HG03469 (cell line): ENCODE data around the gene ATRN.
"Not testable (repeated sequence)": the region's sequence is repeated elsewhere in the genome, so short reads cannot be mapped to it uniquely, and the experiment has no call there.

Experiments used
- ATAC-seq: cut with Tn5 transposase; IDR thresholded peaks from one replicate; pipeline ENCODE4 v1.9.1; 2021; ENCODE audit warnings: mild to moderate bottlenecking, moderate library complexity, moderate number of reproducible peaks; ENCODE audit not compliant: unreplicated experiment

The ATRN gene

DNA sequence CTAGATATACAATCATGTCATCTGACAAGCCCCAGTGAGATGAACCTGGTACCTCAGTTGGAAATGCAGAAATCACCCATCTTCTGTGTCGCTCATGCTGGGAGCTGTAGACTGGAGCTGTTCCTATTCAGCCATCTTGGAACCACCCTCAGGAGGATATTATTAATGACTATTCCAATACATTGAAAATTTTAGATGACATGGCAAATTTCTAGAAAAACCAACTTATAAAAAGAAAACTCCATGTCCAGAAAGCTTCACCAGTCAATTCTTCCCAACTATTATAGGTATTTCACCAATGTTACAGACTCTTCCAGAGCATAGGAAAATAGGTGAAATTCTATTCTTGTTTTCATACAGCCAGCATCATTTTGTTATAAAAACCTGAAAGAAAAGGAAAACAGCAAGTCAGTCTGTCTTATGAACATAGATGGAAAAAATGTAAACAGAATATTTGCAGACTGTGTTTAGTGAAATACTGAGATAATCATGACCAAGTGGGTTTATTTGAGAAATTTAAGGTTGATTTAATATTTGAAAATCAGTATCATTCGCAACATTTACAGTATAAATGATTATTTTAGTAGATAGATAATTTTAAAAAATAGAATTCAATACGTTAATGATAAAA is 43.3 kb downstream of the ATRN start:
- no peak for ATAC-seq

DNA sequence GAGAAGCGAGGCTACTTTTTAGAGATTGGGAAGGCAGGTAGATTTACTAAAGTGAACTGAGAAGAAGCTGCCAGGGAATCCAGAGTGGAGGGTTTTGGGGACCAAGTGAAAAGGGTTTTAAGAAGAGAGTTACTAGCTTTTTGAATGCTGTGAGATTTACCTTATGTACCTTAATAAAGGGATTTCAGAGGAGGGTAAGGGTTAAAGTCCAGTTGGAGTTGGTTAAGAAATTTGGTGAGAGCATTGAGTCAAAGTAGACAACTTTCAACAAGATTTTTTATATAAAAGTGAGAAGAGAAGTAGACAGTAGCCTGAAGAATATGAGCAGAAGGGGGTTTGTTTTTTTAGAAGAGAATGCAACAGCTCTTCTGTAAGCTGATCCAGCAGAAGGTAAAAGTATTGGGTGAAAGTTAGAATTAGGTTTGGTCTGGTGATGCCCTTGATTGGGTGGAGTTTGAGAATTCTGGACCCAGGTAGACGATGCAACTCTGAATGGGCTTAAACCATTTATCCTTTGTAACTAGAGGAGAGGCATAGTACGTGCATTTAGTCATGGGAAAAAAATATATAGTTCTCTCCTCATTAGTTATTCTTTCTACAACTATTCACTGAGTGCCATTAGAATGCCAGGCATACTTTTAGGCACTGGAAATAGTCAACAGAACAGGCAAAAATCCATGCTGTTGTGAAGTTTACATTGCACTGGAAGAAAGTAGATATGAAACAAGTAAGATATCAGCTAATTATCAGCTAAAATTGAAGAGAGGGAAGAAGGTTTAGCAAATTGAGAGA is 44.8 kb downstream of the ATRN start:
- ATAC-seq = no peak

DNA sequence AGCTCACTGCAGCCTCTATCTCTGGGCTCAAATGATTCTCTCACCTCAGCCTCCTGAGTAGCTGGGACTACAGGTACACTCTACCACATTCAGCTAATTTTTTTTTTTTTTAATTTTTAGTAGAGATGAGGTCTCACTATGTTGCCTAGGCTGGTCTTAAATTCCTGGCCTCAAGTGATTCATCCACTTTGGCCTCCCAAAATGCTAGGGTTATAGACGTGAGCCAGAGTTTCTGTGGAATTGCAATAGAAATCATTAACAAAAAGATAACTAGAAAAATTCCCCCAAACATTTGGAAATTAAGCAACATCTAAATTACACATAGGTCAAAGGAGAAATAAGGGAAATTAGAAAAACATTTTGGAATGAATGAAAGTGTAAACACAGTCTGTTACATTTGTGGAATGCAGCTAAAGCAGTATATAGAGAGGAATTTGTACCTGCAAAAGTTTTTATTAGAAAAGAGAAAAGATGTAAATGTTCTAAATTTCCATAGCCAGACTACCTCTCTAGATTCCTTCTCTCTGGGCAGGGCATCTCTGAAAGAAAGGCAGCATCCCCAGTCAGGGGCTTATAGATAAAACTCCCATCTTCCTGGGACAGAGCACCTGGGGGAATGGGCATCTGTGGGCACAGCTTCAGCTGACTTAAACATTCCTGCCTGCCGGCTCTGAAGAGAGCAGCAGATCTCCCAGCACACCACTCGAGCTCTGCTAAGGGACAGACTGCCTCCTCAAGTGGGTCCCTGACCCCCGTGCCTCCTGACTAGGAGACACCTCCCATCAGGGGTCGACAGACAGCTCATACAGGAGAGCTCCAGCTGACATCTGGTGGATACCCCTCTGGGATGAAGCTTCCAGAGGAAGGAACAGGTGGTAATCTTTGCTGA is 51.3 kb downstream of the ATRN start:
- no peak for ATAC-seq

DNA sequence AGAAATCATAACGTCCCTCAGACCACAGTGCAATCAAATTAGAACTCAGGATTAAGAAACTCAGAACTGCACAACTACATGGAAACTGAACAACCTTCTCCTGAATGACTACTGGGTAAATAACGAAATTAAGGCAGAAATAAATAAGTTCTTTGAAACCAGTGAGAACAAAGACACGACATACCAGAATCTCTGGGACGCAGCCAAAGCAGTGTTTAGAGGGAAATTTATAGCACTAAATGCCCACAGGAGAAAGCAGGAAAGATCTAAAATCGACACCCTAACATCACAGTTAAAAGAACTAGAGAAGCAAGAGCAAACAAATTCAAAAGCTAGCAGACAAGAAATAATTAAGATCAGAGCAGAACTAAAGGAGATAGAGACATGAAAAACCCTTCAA is 53.9 kb downstream of the ATRN start:
- ATAC-seq = not testable (repeated sequence)

DNA sequence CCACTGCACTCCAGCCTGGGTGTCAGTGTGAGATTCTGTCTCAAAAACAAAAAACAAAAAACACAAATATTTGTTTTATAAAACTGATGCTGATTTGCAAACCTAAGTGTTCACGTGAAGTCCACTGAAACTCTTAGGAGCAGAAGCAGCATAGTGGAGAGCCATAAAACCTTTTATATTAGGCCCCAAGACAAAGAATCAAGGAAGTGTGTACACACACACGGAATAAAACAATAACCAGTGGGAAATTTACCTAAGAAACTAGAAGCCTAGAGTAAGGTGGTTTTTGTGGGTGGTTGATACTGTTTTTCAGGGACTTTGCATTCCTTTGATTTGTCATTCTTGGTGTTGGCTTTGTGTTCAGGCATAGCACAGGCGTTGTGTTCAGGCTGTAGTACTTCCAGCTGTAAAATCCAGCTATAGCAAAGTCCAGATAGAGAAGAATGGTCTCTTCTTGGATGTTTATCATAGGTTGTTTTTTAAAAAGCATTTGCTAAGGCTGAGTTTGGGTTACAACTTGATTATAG is 61.3 kb downstream of the ATRN start:
- ATAC-seq = no peak

DNA sequence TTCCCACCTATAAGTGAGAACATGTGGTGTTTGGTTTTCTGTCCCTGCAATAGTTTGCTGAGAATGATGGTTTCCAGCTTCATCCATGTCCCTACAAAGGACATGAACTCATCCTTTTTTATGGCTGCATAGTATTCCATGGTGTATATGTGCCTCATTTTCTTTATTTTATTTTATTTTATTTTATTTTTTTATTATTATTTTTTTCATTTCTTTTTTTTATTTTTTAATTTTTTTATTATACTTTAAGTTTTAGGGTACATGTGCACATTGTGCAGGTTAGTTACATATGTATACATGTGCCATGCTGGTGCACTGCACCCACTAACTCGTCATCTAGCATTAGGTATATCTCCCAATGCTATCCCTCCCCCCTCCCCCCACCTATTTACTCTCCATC is 66.9 kb downstream of the ATRN start:
- ATAC-seq = not testable (repeated sequence)

DNA sequence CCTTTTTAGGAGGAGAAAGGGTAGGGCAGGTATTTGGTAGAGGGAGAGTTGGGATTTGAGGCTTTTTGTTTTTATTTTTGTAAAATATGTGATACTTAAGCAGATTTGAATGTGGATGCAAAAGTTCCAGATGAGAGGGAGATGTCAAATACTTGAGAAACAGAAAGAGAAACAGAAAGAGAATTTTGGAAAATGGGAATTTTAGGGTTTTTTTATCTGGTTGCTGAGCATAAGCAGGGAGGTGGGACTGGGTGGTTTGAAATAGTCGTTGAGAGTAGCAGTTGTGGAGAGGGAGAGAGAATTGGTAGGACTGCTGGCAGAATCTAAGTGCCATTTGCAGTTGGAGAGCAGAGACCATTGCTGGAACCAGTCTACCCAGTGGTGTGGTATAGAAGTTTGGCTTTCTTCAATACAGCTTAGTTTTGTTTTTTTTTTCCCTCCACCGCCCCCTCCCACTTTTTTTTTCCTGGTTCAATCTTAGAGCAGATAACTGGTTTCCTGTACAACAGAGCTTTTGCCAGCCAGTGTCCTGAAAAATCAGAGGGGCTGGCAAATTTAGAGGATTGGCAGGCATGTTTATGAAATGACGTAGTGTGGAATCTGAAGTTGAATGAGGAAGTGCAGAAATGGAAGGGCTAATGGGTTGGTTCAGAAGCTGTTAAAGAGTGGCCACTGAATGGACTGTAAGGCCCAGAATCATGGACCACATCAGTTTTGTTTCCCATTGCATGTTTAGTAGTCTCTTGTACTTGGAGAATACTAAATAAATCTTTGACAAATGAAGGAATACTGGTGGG is 68.7 kb downstream of the ATRN start:
- ATAC-seq = no peak

DNA sequence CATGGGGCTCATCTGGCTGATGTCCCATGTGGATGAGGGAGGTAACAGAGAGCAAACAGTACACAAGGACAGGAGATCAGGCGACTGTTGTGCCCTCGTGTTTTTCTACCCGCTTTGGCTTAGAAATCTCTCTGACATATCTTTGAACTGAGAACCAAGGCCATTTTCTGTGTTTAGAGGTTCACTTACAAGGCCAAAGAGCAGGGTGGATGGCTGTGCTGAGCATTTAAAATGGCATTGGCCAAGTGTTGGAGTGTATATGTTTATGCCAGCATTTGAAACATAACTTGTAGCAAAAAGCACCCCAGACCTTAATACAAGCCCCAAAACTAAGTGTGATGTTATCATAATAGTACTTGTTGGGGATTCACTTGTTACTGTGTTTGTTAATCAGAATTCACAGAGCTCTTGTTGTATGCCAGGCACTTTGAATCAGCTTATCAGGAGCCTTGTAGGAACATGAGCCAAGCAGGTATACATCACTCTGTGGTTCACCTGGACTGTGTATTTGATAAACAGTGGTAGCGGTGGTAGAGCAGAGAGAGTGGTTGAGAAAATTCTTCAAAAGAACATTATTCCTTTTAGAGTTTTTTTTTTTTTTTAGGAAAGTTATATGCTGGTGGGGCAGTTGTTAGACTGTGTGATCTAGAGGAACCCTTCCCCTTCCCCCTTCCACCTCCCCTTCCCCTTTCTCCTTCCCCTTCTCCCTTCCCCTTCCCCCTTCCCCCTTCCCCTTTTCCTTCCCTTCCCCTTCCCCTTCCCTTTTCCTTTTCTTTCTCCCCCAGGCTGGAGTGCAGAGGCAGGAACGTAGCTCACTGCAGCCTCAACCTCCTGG is 71.3 kb downstream of the ATRN start:
- ATAC-seq = no peak

DNA sequence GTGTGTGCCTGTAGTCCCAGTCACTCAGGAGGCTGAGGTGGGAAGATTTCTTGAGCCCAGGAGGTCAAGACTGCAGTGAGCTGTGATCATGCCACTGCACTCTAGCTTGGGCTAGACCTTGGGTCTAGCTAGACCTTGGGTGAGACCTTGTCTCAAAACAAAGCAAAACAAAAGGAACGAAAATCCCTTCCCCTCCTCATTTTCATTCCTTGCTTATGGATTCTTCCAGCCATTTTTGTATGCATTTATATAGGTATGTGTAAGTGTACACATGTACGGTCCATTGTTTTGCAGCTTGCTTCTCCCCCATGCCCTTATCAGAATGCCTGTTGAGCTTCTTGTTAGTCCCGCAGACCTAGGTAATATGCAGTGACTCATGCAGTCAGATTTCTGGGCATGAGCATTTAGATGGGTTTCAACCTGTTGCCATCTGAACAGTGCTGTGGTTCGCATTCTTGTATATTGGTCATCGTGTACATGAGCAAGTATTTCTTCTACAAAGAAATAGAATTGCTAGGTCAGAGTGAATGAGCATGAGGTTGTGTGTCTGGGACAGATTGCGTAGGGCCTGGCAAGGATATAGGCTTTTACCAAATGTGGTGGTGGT is 73.2 kb downstream of the ATRN start:
- no peak for ATAC-seq

DNA sequence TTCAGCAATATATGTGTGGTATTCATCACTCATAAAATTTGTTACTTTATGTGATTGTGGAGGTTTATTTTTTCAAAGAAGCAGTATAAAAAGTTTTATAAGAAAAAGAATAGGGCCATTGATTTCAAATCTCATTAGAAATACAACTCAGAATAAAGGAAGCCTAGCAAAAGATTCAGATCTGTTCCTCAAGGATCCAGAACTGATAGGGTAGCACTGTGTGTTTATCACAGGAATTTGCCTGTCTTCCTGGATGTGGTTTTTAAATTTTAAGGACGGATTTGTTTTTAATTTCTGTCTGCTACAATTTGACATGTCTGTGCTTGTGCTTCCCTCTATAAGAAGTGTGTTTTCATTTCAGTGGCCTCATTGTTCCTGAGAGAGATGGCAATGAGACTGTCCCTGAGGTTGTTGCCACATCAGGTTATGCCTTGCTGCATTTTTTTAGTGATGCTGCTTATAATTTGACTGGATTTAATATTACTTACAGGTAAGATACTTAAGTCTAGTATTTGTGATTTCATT is 74.6 kb downstream of the ATRN start:
- ATAC-seq = no peak

DNA sequence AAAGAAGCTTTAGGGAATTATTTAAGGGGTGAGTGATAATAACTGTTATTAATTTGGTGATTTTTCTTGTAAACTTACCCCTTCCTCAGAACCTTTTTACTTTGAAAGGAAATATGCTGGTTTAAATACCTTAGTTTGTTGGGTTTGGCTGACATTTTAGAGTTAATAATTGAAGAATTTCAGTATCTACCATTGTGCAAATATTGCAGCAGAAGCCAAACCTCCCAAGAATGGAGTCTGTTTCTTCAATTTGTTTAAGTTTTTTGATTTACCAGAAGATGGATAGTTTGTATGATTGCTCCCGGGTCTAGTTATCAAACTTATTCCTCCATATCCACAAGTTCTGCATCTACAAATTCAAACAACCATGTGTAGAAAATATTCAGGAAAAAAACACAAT is 77.1 kb downstream of the ATRN start:
- ATAC-seq = no peak

DNA sequence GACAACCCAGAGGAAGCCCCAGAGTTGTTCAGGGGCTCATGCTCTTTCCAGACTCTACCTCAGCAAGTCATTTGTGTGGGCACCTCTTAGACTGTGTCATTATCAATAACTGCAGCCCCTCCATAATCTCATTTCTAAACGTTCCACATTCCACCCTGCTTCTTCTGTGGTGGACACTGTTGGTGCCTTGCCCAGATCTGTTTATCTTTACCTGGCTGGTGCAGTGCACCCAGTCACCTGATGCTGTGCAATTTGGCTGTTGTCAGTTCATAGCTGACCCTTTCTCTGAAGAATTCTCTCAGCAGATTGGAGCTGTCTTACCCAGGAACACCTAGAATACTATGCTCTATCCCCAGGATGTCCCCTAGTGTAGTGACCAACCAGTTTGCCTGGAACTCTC is 80.0 kb downstream of the ATRN start:
- no peak for ATAC-seq

DNA sequence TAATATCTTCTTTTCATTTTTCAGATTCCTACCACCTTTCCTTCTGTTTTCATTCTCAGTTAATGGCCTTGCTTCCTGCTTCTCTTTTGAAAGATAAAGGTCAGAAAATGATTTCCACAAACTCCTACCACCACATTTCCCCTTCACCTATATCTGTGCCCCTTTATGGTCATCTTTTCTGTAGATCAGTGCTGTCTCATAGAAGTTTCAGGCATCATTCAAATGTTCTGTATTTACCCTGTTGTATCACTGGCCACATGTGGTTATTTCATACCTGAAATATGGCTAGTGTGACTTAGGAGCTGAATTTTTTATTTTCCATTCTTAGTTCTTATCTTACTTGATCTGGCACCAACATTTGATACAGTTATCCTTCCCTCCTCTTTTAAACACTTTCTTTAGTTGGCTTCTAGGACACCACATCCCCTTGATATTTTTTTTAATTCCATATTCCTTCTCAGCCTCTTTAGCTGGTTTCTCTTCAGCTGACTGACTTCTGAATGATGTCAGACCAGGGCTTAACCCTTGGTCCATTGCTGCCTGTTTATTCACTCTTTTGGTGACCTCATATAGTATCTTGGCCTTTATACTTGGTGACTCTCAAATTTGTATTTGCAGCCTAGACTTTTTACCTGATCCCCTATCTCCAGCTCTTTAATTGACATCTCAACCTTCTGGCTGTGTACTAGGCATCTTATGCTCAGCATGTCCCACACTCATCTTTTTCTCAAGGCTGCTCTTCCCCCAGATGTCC is 81.0 kb downstream of the ATRN start:
- no peak for ATAC-seq

DNA sequence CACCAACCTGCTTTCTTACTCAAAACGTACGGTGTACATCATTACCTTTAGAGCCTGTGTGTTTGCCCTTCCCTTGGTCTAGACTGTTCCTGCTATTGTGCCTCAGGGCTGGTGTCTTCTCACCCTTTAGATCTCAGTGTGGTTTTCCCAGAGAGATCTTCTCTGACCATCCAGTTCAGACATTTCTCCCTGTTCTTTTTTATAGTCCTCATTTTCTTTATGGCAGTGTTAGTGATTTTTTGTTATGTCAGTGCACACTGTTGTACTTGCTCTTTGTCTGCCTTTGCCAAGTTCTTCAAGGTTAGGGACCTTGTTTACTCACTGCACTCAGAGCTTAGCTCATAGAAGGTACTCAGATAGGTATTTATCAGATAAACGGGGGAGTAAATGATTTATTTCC is 82.8 kb downstream of the ATRN start:
- ATAC-seq = no peak

DNA sequence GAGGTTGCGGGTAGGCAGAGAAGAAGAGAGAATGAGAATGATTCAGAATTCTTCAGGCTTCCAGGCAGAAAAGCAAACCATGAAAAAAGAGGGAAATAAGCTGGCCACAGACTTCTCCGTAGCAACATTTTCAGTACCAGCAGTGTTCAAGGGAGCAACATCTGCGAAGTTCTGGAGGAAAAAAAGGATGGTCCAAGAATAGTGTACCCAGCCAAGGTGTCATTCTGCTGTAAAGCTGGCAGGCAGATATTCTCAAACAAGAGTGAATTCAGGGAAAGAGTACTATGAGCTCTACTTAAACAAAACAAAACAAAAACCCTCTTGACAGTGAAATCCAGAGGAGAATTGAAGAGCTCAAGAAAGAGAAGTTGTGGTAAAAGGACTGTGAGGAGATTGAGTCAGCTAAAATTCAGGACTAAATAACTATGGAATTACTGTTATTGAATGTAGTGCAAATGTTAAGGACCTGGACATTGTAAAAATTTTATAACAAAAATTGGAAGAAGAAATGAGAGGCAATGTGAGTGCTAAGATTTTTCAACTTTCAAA is 86.5 kb downstream of the ATRN start:
- ATAC-seq = no peak

DNA sequence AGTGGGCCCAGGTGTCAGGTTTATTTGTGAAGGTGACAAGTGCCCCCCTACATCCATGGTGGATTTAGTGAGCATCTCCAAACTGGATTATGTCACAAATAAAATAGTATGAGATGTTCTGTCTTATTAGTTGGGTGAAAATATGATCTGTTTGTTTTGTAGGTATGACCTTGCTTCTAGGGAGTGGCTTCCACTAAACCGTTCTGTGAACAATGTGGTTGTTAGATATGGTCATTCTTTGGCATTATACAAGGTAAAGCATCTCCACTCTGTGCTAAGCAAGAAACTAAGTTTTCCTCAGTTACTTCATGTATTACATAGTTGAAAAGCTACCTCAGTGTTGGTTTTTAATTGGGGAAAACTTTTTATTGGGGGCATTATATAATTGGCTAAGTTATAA is 88.4 kb downstream of the ATRN start:
- ATAC-seq = no peak

DNA sequence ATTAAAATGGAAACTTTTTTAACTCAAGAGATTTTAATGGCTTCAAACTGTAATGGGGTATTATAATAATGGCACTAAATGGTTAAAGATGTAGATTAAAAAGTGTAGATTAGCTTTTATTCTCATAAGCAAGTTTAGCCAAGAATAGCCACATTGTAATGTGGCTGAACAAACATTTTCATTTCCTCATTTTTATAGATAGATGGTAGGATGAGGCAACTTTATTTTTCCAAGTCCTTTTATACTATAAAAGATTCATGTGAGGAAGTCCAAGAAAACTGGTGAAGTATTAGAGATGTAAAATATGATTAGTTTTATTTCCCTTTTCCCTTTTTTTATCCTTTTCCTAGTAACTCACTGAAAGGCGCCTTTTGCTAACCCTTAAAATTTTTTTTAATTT is 88.8 kb downstream of the ATRN start:
- ATAC-seq = no peak

DNA sequence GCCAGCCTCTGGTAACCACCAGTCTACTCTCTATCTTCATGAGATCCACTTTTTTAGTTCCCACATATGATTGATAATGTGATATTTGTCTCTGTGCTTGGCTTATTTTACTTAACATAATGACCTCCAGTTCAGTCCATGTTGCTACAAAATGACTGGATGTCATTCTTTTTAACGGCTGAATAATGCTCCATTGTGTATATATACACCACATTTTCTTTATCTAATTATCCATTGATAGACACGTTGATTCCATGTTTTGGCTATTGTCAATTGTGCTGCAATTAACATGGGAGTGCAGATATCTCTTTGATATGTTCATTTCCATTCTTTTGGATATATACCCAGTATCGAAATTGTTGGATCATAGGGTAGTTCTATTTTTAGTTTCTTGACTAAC is 89.3 kb downstream of the ATRN start:
- no peak for ATAC-seq
